IPS-15b (cell line): ENCODE results near the gene TMEM130.
"Not testable (repeated sequence)": the region's sequence is repeated elsewhere in the genome, so short reads cannot be mapped to it uniquely, and the experiment has no call there.

Experiments
- H3K27me3 ChIP-seq: one replicate; pipeline ENCODE4 v1.6.1; 2013; ENCODE audit warnings: low read length; ENCODE audit not compliant: control insufficient read depth, insufficient read depth
- H3K36me3 ChIP-seq: one replicate; pipeline ENCODE4 v1.6.1; 2013; ENCODE audit warnings: low read length; ENCODE audit not compliant: control insufficient read depth, insufficient read depth
- H3K4me1 ChIP-seq: one replicate; pipeline ENCODE4 v1.6.1; 2013; ENCODE audit warnings: mild to moderate bottlenecking, low read length; ENCODE audit not compliant: control insufficient read depth, insufficient read depth
- H3K4me3 ChIP-seq: one replicate; pipeline ENCODE4 v1.5.1; 2013; ENCODE audit warnings: low read depth, low read length
- H3K9ac ChIP-seq: one replicate; pipeline ENCODE4 v1.6.1; 2013; ENCODE audit warnings: low read depth, mild to moderate bottlenecking, low read length
- H3K9me3 ChIP-seq: one replicate; pipeline ENCODE4 v1.6.1; 2013; ENCODE audit warnings: mild to moderate bottlenecking, low read length; ENCODE audit not compliant: control insufficient read depth, insufficient read depth

TMEM130 gene

DNA sequence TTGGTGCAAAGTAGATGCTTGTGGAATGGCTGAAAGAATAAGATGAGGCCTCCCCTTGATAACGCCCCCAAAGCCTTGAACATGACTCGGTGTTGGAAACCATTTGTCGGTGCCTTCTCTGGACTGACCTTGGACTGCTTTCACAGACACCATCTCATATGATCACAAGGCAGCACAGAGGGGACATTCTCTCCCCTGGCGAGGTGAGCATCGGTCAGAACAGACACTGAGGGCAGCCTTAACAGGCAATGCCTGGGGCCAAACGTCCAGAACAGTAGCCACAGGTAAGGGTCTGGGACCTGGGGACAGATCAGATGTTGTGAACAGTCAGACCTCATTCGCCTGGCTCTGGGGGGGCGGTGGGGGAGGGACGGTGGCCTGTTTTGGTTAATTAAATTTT lies 5.7 kb upstream of the TMEM130 start:
- Histone ChIP-seq H3K4me1 (peaks cover 2% of the 10 kb centered on the region), H3K27me3 (peaks cover 3% of the 10 kb centered on the region), H3K36me3 (peaks cover 4% of the 10 kb centered on the region), H3K9ac (no peak overlapping the region), H3K4me3 (no peak overlapping the region), H3K9me3 (no peaks in the 10 kb centered on the region)

DNA sequence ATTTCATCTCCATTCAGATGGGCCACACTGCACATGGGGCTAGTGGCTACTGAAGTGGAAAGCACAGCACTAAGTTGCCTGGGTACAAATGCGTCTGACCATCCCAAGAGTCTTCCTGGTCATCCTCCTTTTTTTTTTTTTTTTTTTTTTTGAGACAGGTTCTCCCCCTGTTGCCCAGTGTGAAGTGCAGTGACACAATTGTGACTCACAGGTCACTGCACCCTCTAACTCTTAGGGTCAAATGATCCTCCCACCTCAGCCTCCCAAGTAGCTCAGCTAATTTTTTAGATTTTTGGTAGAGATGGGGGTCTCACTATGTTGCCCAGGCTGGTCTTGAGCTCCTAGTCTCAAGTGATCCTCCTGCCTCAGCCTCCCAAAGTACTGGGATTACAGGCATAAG lies 5.1 kb upstream of the TMEM130 start:
- Histone ChIP-seq H3K4me3 (no peak overlapping the region), H3K27me3 (peaks cover 3% of the 10 kb centered on the region), H3K9ac (no peak overlapping the region), H3K4me1 (peaks cover 2% of the 10 kb centered on the region), H3K9me3 (no peaks in the 10 kb centered on the region), H3K36me3 (peaks cover 4% of the 10 kb centered on the region)

DNA sequence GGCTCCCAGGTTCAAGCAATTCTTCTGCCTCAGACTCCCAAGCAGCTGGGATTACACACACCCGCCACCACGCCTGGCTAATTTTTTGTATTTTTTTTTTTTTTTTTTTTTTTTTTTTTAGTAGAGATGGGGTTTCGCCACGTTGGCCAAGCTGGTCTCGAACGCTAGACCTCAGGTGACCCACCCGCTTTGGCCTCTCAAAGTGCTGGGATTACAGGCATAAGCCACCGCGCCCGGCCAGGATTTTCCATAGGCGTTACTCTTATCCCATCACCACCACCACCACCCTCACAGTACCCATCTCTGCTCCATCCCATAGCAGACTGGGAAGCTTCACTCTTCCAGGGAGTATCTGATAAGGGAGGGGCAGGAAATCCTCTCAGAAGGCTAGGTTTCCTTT lies 3.8 kb upstream of the TMEM130 start:
- H3K9ac ChIP-seq, H3K36me3 ChIP-seq, H3K4me3 ChIP-seq, H3K4me1 ChIP-seq, H3K9me3 ChIP-seq: not testable (repeated sequence)
- H3K27me3 ChIP-seq = peaks cover 11% of the 10 kb centered on the region

DNA sequence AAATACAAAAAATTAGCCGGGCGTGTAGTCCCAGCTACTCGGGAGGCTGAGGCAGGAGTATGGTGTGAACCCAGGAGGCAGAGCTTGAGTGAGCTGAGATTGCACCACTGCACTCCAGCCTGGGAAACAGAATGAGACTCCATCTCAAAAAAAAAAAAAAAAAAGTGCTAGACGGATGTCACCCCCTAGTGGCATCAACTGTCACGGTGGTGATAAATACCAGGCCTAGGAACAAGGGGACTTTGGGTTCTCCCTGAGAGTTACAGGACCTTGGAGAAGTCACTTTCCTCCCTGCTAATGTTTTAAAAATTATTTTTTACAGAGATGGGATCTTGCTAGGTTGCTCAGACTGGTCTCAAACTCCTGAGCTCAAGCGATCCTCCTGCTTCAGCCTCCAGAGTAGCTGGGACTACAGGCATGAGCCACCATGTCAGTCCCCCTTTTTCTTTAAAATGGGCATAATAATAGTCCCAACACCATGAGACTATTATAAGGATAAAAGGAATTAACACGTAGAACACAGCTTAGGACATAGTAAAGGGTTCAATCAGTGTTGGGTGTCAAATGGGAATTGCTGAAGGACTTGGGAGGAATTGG lies 2.6 kb upstream of the TMEM130 start:
- H3K27me3 ChIP-seq = peaks cover 16% of the 10 kb centered on the region
- peaks cover 5% of the 10 kb centered on the region for H3K4me1 ChIP-seq
- H3K4me3 ChIP-seq = no peak overlapping the region
- no peak overlapping the region for H3K9ac ChIP-seq
- no peaks in the 10 kb centered on the region for H3K36me3 ChIP-seq
- H3K9me3 ChIP-seq = no peaks in the 10 kb centered on the region

DNA sequence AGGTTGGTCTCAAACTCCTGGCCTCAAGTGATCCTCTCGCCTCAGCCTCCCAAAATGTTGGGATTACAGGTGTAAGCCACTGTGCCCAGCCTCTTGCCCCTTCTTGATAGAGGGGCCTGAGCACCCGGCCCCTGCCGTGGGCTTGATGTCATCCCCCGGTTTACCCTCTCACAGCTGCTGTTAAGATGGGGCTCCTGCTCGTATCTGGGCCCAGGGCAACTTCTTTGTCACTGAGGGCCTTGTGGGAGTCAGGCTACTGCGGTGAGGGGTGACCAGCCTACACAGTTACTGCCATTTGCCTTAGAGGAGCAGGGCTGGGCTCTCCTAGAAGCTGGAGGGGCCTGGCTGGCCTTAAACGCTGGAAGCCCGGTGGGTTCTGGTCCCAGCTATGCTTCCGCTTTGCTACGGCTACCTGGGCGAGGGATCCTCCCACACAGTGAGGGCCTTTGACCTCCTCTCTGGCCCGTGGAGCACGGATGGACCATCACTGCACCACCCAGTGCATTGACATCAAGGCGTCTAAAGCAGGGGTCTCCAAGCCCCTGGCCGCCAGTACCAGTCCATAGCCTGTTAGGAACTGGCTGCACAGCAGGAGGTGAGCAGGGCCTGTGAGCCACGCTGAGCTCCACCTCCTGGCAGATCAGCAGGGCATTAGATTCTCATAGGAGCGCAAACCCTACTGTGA lies 1.1 kb upstream of the TMEM130 start:
- Histone ChIP-seq H3K36me3 (no peaks in the 10 kb centered on the region), H3K9me3 (no peaks in the 10 kb centered on the region), H3K4me1 (peaks cover 5% of the 10 kb centered on the region), H3K4me3 (no peak overlapping the region), H3K9ac (no peak overlapping the region), H3K27me3 (peaks cover 16% of the 10 kb centered on the region)

DNA sequence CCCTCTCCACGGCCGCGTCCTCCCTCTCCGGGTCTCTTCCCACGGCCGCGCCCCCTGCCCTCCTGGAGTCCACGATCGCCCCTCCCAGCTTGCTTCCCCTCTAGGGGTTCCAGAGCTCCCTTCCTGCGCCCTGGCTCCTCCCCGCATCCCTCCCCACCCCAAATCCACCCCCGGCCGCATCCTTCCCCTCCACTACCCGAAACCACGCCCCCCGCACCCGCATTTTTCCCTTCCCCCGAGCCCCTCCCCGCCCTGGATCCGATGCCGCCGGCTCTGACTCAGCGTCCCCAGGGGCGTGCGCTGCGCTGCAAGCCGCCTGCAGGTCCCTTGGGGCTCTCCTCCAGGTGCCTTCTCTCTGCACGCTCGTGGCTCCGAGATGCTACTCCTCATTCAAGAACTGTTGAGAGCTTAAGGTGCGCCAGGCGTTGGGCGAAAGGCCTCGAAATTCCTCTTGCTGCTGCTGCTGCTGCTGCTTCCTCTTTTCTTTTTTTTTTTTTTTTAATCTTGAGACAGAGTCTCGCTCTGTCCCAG lies 372 bp upstream of the TMEM130 start:
- Histone ChIP-seq H3K4me1 (peaks cover 5% of the 10 kb centered on the region), H3K36me3 (no peaks in the 10 kb centered on the region), H3K9ac (no peak overlapping the region), H3K27me3 (peaks cover 16% of the 10 kb centered on the region), H3K4me3 (peak overlapping the region; percentile 61), H3K9me3 (no peaks in the 10 kb centered on the region)

DNA sequence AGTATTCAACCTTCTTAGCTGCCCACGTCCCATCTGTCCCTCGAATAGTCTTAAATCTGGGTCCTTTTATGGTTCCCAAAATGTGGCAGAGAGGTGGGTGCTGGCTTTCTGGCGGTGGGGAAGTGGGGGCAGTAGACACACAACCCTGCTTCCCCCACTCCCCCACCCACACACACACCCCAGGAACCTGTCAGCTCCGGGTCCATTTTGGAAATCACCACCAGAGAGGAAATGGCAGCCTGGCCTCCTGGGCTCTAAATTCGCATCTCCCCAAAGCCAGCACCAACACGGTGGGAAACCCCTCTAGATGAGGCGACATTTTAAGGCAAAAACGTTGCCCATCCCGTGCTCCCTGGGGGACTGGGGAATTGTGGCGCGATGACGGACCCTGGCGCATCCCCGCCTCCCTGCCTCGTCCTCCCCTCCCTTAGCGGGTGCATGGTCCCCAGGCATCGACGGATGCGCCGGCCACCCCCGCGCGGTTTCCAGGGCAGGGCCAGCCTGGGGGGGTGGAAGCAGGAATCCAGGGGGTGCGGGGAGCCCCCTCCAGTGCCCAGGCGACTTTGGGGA lies 702 bp downstream of the TMEM130 start:
- Histone ChIP-seq H3K9me3 (no peaks in the 10 kb centered on the region), H3K4me3 (peak overlapping the region; percentile 61), H3K36me3 (no peaks in the 10 kb centered on the region), H3K4me1 (peaks cover 5% of the 10 kb centered on the region), H3K9ac (no peak overlapping the region), H3K27me3 (peaks cover 16% of the 10 kb centered on the region)

DNA sequence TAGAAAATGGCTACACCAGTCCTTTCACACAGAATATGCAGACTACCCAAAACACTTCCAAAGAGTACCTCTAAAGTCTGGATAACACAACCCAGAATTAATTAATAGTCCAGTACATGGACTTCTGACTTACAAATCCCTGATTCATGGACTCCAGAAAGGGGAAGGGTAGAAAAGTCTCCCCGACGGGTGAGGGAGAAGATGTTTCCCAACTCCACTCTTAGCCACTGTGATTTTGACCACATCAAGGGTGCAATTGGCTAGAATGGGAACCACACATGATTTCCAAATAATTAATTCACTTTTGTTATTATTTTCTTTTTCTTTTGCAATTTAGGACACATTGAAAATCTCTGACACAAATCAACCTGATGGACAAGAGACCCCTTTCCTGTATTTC lies 1.4 kb downstream of the TMEM130 start:
- H3K9ac ChIP-seq = no peak overlapping the region
- H3K9me3 ChIP-seq = no peaks in the 10 kb centered on the region
- H3K4me1 ChIP-seq = peaks cover 5% of the 10 kb centered on the region
- H3K36me3 ChIP-seq = no peaks in the 10 kb centered on the region
- no peak overlapping the region for H3K4me3 ChIP-seq
- peaks cover 16% of the 10 kb centered on the region for H3K27me3 ChIP-seq

DNA sequence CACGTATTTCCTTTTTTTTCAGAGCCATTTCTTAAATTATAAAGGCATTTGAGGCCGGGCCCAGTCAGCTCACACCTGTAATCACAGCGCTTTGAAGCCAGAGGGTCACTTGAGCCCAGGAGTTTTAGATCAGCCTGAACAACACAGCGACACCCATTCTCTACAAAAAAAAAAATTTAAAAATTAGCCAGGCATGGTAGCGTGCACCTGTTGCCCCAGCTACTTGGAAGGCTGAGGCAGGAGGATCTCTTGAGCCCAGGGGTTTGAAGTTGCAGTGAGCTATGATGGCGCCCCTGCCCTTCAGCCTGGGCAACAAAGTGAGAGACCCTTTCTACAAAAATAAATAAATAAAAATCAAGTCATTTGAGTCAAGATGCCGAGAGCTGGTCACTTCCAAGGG lies 3.0 kb downstream of the TMEM130 start:
- H3K4me3 ChIP-seq = no peak overlapping the region
- H3K4me1 ChIP-seq = peaks cover 5% of the 10 kb centered on the region
- H3K36me3 ChIP-seq = no peaks in the 10 kb centered on the region
- no peaks in the 10 kb centered on the region for H3K9me3 ChIP-seq
- no peak overlapping the region for H3K9ac ChIP-seq
- H3K27me3 ChIP-seq = peaks cover 16% of the 10 kb centered on the region

DNA sequence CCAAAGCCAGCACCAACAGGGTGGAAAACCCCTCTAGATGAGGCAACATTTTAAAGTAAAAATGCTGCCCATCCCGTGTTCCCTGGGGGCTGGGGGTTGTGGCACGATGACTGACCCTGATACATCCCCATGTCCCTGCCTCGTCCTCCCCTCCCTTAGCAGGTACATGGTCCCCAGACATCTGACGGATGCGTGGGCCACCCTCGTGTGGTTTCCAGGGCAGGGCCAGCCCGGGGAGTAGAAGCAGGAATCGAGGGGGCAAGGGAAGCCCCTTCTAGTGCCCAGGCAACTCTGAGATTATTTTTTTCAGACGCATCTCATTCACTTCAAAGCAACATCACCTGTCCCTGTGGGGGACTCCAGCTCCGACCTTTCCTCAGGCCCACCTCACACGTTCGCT lies 3.5 kb downstream of the TMEM130 start:
- Histone ChIP-seq H3K4me1 (peaks cover 5% of the 10 kb centered on the region), H3K27me3 (peaks cover 16% of the 10 kb centered on the region), H3K4me3 (no peak overlapping the region), H3K9ac (no peak overlapping the region), H3K36me3 (no peaks in the 10 kb centered on the region), H3K9me3 (no peaks in the 10 kb centered on the region)

DNA sequence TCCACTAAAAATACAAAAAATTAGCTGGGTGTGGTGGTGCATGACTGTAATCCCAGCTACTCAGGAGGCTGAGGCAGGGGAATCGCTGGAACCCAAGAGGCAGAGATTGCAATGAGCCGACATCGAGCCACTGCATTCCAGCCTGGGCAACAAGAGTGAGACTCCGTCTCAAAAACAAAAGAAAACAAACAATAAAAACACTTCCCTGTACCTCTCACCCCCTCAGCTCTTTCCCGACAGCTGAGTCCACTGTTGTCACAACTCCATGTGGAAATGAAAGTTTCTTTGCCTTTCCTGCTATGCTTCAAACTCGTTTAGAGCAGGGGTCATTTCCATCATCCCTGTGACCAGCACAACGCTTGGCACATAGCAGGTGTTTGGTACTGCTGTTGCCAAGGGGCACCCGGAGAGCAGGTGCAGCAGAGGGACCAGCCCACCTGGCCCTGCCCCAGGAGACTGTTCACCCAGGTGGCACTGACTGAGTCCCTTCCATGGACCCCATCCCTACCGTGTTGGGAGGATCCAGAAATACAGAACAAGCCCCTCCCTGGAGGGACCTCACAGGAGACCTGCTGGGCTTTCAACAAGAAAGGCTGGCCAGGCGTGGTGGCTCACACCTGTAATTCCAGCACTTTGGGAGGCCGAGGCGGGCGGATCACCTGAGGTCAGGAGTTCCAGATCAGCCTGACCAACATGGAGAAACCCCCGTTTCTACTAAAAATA lies 4.9 kb downstream of the TMEM130 start:
- peaks cover 3% of the 10 kb centered on the region for H3K4me1 ChIP-seq
- H3K9me3 ChIP-seq = no peaks in the 10 kb centered on the region
- H3K9ac ChIP-seq = no peak overlapping the region
- H3K36me3 ChIP-seq = no peaks in the 10 kb centered on the region
- H3K27me3 ChIP-seq = peaks cover 14% of the 10 kb centered on the region
- H3K4me3 ChIP-seq = no peak overlapping the region
